Left ventricle myocardium inferior (tissue), 1 donor: Measurements from ENCODE around the gene STEAP3. TPM values are rescaled to one million over a fixed set of nuclear protein-coding genes. Genes with fewer than 3 reads are reported as not detected.

Experiments used
- DNase-seq: peaks from one replicate; pipeline ENCODE4 v3.0.0-alpha.2; 2020
- H3K27ac ChIP-seq: fragments of 200-600 bp; replicated peaks from 2 replicates; pipeline ENCODE4 v1.8.0; 2021
- H3K27me3 ChIP-seq: fragments of 200-600 bp; 2 replicates; pipeline ENCODE4 v1.8.0; 2021; ENCODE audit warnings: low read depth
- H3K36me3 ChIP-seq: fragments of 200-600 bp; 2 replicates; pipeline ENCODE4 v1.8.0; 2021
- H3K4me1 ChIP-seq: fragments of 200-600 bp; 2 replicates; pipeline ENCODE4 v1.8.0; 2021
- H3K4me3 ChIP-seq: fragments of 200-600 bp; 2 replicates; pipeline ENCODE4 v1.8.0; 2021; ENCODE audit warnings: mild to moderate bottlenecking, moderate library complexity
- H3K9me3 ChIP-seq: fragments of 200-600 bp; replicated peaks from 2 replicates; pipeline ENCODE4 v1.8.0; 2021
- intact Hi-C: fragments of 100-400 bp; cut with micrococcal nuclease; formaldehyde crosslinking; loops from one replicate; pipeline ENCODE4 v1.11.0; 2022
- total RNA-seq: library from RNA; stranded (reverse); fragmentation: NEBNext Ultra II Directional; extraction: Animal tissue kit (Norgen Biotek cat#: 25700); gene quantifications from one replicate; pipeline ENCODE4 v1.2.1, GENCODE V29; 2021
- TF ChIP-seq, protein P1 (sequence below): fragments of 200-600 bp; IDR thresholded peaks from 2 replicates; pipeline ENCODE4 v1.8.0; 2021; ENCODE audit warnings: antibody characterized with exemption, mild to moderate bottlenecking, borderline replicate concordance
- donor health status: DM: no; HTN: yes; CAD: no; lungs with severe emphysema.

The STEAP3 gene
- total RNA-seq, 1 donor from 2014 or later, result 7.1 TPM

DNA sequence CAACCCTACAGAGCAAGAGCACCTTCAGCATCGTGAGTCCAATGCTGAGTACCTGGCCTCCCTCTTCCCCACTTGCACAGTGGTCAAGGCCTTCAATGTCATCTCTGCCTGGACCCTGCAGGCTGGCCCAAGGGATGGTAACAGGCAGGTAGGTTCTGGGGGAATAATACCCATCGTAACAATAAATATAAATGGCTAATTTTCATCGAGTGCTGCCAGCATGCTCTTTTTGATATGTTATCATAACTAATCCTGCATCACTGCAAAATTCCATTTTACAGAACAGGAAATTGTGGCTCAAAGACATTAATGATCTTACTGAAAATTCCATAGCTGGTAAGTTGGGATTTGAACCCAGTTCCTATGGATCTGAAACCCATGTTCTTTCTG lies 22.2 kb downstream of the STEAP3 start:
- intact Hi-C loops, result no loop called here
- TF ChIP-seq, protein P1, sequence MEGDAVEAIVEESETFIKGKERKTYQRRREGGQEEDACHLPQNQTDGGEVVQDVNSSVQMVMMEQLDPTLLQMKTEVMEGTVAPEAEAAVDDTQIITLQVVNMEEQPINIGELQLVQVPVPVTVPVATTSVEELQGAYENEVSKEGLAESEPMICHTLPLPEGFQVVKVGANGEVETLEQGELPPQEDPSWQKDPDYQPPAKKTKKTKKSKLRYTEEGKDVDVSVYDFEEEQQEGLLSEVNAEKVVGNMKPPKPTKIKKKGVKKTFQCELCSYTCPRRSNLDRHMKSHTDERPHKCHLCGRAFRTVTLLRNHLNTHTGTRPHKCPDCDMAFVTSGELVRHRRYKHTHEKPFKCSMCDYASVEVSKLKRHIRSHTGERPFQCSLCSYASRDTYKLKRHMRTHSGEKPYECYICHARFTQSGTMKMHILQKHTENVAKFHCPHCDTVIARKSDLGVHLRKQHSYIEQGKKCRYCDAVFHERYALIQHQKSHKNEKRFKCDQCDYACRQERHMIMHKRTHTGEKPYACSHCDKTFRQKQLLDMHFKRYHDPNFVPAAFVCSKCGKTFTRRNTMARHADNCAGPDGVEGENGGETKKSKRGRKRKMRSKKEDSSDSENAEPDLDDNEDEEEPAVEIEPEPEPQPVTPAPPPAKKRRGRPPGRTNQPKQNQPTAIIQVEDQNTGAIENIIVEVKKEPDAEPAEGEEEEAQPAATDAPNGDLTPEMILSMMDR, result no peak

GRCh38 chr2:119246884-119247843 lies 23.5 kb downstream of the STEAP3 start:
- TF ChIP-seq, protein P1, result no peak
- Histone ChIP-seq H3K27me3 (no peaks in the 10 kb centered on the region), H3K4me1 (no peaks in the 10 kb centered on the region), H3K27ac (no peak overlapping the region), H3K36me3 (peaks cover 9% of the 10 kb centered on the region), H3K4me3 (no peak overlapping the region), H3K9me3 (peaks cover 6% of the 10 kb centered on the region)
- DNase-seq, result no peak
- intact Hi-C loops, result no loop called here

More for the DNA sequence above, 22.2 kb downstream of the STEAP3 start:
- Histone ChIP-seq H3K9me3 (peaks cover 6% of the 10 kb centered on the region), H3K4me1 (peaks cover 7% of the 10 kb centered on the region), H3K27me3 (no peaks in the 10 kb centered on the region), H3K27ac (no peak overlapping the region), H3K4me3 (no peak overlapping the region), H3K36me3 (peaks cover 9% of the 10 kb centered on the region)
- DNase-seq, result no peak

DNA sequence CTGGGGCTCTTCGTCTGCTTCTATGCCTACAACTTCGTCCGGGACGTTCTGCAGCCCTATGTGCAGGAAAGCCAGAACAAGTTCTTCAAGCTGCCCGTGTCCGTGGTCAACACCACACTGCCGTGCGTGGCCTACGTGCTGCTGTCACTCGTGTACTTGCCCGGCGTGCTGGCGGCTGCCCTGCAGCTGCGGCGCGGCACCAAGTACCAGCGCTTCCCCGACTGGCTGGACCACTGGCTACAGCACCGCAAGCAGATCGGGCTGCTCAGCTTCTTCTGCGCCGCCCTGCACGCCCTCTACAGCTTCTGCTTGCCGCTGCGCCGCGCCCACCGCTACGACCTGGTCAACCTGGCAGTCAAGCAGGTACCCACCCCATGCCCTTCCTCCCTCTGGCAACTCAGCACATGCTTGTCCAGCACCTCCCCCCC lies 24.2 kb downstream of the STEAP3 start:
- Histone ChIP-seq H3K4me1 (no peaks in the 10 kb centered on the region), H3K36me3 (peaks cover 9% of the 10 kb centered on the region), H3K27ac (no peak overlapping the region), H3K4me3 (no peak overlapping the region), H3K9me3 (peaks cover 6% of the 10 kb centered on the region), H3K27me3 (no peaks in the 10 kb centered on the region)
- no peak for DNase-seq
- TF ChIP-seq, protein P1, result no peak
- intact Hi-C loops, result no loop called here

DNA sequence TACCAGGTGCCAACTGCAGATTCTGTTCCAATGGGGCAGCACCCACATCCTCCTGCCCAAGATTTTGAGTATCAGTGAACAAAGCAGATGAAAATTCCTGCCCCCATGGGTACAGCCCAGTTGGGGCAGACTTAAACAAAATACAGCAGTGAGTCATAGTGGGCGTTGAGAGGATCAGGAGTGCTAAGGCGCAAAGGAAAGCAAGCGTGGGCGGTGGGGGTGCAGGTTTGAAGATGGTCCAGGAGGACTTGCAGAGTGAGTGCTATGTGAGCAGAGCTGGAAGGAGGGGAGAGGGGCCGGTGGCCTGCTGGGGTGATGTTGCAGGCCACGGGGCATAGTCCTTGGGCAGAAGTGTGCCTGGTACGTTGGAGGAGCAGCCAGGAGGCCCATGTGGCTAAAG lies 24.7 kb downstream of the STEAP3 start:
- Histone ChIP-seq H3K27me3 (no peaks in the 10 kb centered on the region), H3K4me1 (no peaks in the 10 kb centered on the region), H3K36me3 (peaks cover 9% of the 10 kb centered on the region), H3K9me3 (peaks cover 6% of the 10 kb centered on the region), H3K4me3 (no peak overlapping the region), H3K27ac (no peak overlapping the region)
- no peak for DNase-seq
- intact Hi-C loops, result no loop called here
- TF ChIP-seq, protein P1, result no peak

DNA sequence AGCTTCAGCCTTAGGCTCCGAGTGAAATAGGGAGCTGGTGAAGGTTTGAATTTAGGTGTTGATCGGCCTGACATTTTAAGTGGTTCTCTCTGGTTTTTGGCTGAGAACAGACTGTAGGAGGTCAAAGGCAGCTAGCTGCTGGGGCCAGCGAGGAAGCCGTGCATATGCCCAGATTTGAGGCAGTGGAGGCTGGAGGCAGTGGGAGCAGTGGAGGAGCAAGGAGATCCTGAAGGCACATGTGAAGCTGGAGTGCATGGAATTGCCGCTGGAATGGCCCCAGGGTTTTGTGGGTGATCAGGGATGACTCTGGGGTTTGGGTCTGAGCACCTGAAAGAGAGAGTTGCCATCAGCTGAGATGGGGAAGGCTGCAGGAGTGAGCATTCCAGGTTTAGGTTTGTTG lies 25.1 kb downstream of the STEAP3 start:
- intact Hi-C loops, result no loop called here
- no peak overlapping the region for H3K27ac ChIP-seq
- no peaks in the 10 kb centered on the region for H3K27me3 ChIP-seq
- peaks cover 9% of the 10 kb centered on the region for H3K36me3 ChIP-seq
- H3K4me3 ChIP-seq, result no peak overlapping the region
- H3K9me3 ChIP-seq, result peaks cover 6% of the 10 kb centered on the region
- no peak for DNase-seq
- TF ChIP-seq, protein P1, result no peak
- no peaks in the 10 kb centered on the region for H3K4me1 ChIP-seq
